Uterus (tissue), 4 donors: ENCODE measurements around the gene ANKH. TPM values are rescaled to one million over a fixed set of nuclear protein-coding genes. Genes with fewer than 3 reads are reported as not detected.

ENCODE experiments used
- DNase-seq, 2 donors: peaks; one replicate each; pipeline ENCODE4 v3.0.0-alpha.2; 2019 to 2020
- H3K27ac ChIP-seq, 2 donors: fragments of 200-600 bp; sonication (generic); 1 replicate in 1 of 2; 2 replicates in 1 of 2; pipeline ENCODE4 v1.5.1; 2016 to 2018
- H3K27me3 ChIP-seq, 2 donors: fragments of 200-600 bp; sonication (generic); one replicate each; pipeline ENCODE4 v1.5.1; 2018 to 2019; ENCODE audit warnings: control low read depth in 1 of 2
- H3K36me3 ChIP-seq, 2 donors: fragments of 200-600 bp; sonication (generic); one replicate each; pipeline ENCODE4 v1.5.1; 2019; ENCODE audit warnings: control low read depth in 1 of 2
- H3K4me1 ChIP-seq, 2 donors: fragments of 200-600 bp; sonication (generic); one replicate each; pipeline ENCODE4 v1.5.1; 2018 to 2019; ENCODE audit warnings: control low read depth in 1 of 2
- H3K4me3 ChIP-seq, 2 donors: fragments of 200-600 bp; sonication (generic); 1 replicate in 1 of 2; 2 replicates in 1 of 2; pipeline ENCODE4 v1.5.1; 2018 to 2019; ENCODE audit warnings: mild to moderate bottlenecking in 1 of 2
- H3K9me3 ChIP-seq, 2 donors: fragments of 200-600 bp; sonication (generic); one replicate each; pipeline ENCODE4 v1.5.1; 2019; ENCODE audit warnings: control low read depth in 1 of 2
- CTCF ChIP-seq, 4 experiments: fragments of 200-600 bp in 2 of 4; fragments of 450-650 bp in 2 of 4; sonication (generic) in 2 of 4; IDR thresholded peaks; one replicate each; pipeline ENCODE4 v1.5.1; 2016 to 2019; ENCODE audit warnings: antibody characterized with exemption in 4 of 4, mild to moderate bottlenecking in 2 of 4, moderate library complexity in 1 of 4
- POLR2A ChIP-seq, 2 donors: fragments of 450-650 bp; IDR thresholded peaks; one replicate each; pipeline ENCODE4 v1.6.1; 2016; ENCODE audit warnings: antibody characterized with exemption in 2 of 2, mild to moderate bottlenecking in 1 of 2, moderate library complexity in 1 of 2
- intact Hi-C: fragments of 100-400 bp; cut with DNase I; formaldehyde crosslinking; loops from one replicate; pipeline ENCODE4 v1.15.1; 2023; ENCODE audit warnings: low total_unique reads
- total RNA-seq, 4 donors: library from RNA; depleted of rRNA in 3 of 4; stranded (reverse); fragments of >200 nt in 3 of 4; gene quantifications; one replicate each; pipeline versions ENCODE4 v1.1.0 to v1.2.4, GENCODE V29; 2014 to 2023
- donor health status: DM: yes; HTN: yes; CAD: no.

The ANKH gene
- total RNA-seq, 4 donors from 2014 or later = 2.9 to 47.7 (median 26.9) TPM

GRCh38 chr5:14868771-14869170 is 2.8 kb downstream of the ANKH start:
- H3K27me3 ChIP-seq = no peaks in the 10 kb centered on the region
- no peak for DNase-seq
- no peak overlapping the region for H3K4me3 ChIP-seq
- H3K27ac ChIP-seq = no peak overlapping the region
- H3K9me3 ChIP-seq = no peaks in the 10 kb centered on the region
- no peak for TF ChIP-seq CTCF (IDR thresholded peaks at IDR 0.05)
- TF ChIP-seq POLR2A (IDR thresholded peaks at IDR 0.05) = no peak
- no peaks in the 10 kb centered on the region for H3K36me3 ChIP-seq
- intact Hi-C loops = loop anchor here (10.0 kb wide), 1 partner anchor 134 kb away; no protein-coding TSS in a partner anchor
- H3K4me1 ChIP-seq = no peaks in the 10 kb centered on the region

- Histone ChIP-seq H3K36me3 (no peaks in the 10 kb centered on the region), H3K9me3 (no peaks in the 10 kb centered on the region), H3K4me1 (no peaks in the 10 kb centered on the region), H3K27me3 (no peaks in the 10 kb centered on the region), H3K4me3 (no peak overlapping the region), H3K27ac (no peak overlapping the region)
- intact Hi-C loops = loop anchor here (10.0 kb wide), 1 partner anchor 129 kb away; no protein-coding TSS in a partner anchor
- no peak for DNase-seq
- TF ChIP-seq POLR2A (IDR thresholded peaks at IDR 0.05) = no peak
- TF ChIP-seq CTCF (IDR thresholded peaks at IDR 0.05) = no peak
These were observed 7.3 kb downstream of the ANKH start for GRCh38 chr5:14864181-14864812.

GRCh38 chr5:14863105-14863504 is 8.5 kb downstream of the ANKH start:
- Histone ChIP-seq H3K4me3 (no peak overlapping the region), H3K4me1 (no peaks in the 10 kb centered on the region), H3K27ac (no peak overlapping the region), H3K9me3 (no peaks in the 10 kb centered on the region), H3K27me3 (no peaks in the 10 kb centered on the region), H3K36me3 (no peaks in the 10 kb centered on the region)
- intact Hi-C loops = loop anchor here (10.0 kb wide), 1 partner anchor 128 kb away; no protein-coding TSS in a partner anchor
- no peak for DNase-seq
- TF ChIP-seq CTCF (IDR thresholded peaks at IDR 0.05) = no peak
- no peak for TF ChIP-seq POLR2A (IDR thresholded peaks at IDR 0.05)

GRCh38 chr5:14861123-14861765 is 10.3 kb downstream of the ANKH start:
- no peaks in the 10 kb centered on the region for H3K4me1 ChIP-seq
- no peaks in the 10 kb centered on the region for H3K27me3 ChIP-seq
- TF ChIP-seq POLR2A (IDR thresholded peaks at IDR 0.05) = no peak
- TF ChIP-seq CTCF (IDR thresholded peaks at IDR 0.05) = no peak
- intact Hi-C loops = loop anchor here (10.0 kb wide), 1 partner anchor 126 kb away; no protein-coding TSS in a partner anchor
- no peaks in the 10 kb centered on the region for H3K9me3 ChIP-seq
- no peak for DNase-seq
- H3K36me3 ChIP-seq = no peaks in the 10 kb centered on the region
- no peak overlapping the region for H3K4me3 ChIP-seq
- no peak overlapping the region for H3K27ac ChIP-seq

- no peak overlapping the region for H3K27ac ChIP-seq
- H3K9me3 ChIP-seq = no peaks in the 10 kb centered on the region
- intact Hi-C loops = loop anchor here (10.0 kb wide), 1 partner anchor 125 kb away; no protein-coding TSS in a partner anchor
- TF ChIP-seq CTCF (IDR thresholded peaks at IDR 0.05) (no peak), POLR2A (IDR thresholded peaks at IDR 0.05) (no peak)
- no peaks in the 10 kb centered on the region for H3K36me3 ChIP-seq
- no peaks in the 10 kb centered on the region for H3K27me3 ChIP-seq
- no peak overlapping the region for H3K4me3 ChIP-seq
- no peak for DNase-seq
- H3K4me1 ChIP-seq = no peaks in the 10 kb centered on the region
These were observed 11.6 kb downstream of the ANKH start for GRCh38 chr5:14859980-14860379.
